GM21447 (cell line): ENCODE data around the gene SPDYE6.
A peak's percentile ranks its signal among the peaks of the same experiment; 100 is the strongest.
"Not testable (repeated sequence)": the region's sequence is repeated elsewhere in the genome, so short reads cannot be mapped to it uniquely, and the experiment has no call there.

Experiments used
- ATAC-seq: cut with Tn5 transposase; IDR thresholded peaks from one replicate; pipeline ENCODE4 v1.9.1; 2021; ENCODE audit not compliant: unreplicated experiment

The SPDYE6 gene

DNA sequence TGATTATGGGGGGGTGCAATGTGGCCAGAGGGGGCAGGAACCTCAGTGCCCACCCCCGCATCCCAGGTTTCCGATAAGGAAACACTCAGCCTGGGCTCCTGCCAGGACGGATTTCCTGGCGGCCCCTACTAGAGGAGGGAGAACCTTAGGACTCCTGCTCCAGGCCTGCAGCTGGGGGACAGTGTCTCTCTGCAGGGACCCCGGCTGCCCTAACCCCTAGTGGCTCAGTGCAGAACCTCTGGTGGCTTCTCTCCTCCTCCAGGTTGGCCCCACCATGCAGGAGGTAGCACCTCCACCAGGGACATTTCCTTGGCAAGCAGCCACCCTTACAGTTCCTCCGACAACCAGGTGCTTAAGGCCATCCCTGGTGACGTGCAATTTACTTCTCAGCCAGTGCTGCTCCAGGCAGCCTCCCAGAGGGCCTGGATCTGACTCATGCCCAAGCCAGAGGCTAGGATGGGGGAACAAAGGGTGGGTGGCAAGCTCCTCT is 37.7 kb downstream of the SPDYE6 start:
- no peak for ATAC-seq

DNA sequence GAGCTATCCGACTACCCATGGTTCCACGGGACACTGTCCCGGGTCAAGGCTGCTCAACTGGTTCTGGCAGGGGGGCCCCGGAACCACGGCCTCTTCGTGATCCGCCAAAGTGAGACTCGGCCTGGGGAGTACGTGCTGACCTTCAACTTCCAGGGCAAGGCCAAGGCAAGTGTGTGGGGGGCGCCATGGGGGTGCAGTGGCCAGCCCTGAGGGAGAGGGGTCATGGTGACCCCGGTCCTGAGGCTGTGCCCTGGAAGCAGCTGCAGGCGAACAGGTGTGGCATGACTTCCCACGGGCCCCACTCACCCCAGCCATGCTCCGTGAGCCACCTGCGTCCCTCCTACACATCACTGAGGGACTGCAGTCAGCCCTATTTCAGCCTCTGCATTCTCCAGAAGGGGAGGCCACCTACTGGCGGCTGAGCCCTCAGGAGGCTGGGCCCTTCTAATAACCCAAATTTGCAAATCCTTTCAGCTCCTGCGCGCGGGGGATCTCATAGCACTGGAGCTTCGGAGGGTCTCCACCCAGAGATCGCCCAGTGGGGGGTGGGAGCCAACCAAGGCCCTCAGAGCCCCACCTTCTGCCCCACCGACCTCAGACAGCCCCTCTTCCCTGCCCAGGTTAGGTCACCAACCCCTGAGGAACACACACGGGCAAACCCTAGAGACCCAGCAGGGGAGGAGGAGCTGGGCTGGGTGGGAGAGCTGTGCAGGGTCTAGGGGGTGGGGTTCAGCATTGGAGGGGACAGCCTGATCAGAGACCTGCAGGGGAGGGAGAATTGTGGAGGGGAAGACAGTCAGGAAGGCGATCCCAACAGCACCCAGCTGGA is 38.8 kb downstream of the SPDYE6 start:
- ATAC-seq: no peak

DNA sequence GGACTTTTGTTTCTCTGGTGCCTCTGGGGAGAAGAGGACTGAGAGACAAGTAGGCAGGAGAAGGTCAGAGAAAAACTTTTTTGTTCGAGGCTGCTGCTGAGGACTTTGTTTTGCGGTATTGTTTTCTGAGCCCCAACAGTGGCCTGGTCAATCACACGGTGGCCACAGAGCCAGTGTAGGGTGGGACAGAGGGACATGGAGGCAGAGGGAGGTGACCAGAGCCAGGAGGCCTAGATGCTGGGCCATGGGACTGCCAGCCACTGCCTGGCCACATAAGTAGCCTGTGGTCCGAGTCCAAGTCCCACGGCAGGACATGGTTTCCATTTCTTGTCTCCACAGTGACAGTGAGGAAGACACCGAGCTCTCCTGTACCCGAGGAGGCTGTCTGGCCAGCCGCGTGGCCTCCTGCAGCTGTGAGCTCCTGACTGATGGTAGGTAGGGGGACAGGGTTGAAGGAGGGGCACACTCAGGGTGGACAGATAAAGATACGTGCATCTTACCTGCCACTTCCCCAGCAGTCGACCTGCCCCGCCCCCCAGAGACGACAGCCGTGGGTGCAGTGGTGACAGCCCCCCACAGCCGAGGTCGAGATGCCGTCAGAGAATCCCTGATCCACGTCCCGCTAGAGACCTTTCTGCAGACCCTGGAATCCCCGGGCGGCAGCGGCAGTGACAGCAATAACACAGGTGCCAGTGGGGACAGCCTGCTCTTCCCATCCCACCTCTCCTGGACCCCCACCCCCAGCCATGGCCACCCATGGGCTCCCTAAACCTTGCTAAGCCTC is 42.1 kb downstream of the SPDYE6 start:
- no peak for ATAC-seq

DNA sequence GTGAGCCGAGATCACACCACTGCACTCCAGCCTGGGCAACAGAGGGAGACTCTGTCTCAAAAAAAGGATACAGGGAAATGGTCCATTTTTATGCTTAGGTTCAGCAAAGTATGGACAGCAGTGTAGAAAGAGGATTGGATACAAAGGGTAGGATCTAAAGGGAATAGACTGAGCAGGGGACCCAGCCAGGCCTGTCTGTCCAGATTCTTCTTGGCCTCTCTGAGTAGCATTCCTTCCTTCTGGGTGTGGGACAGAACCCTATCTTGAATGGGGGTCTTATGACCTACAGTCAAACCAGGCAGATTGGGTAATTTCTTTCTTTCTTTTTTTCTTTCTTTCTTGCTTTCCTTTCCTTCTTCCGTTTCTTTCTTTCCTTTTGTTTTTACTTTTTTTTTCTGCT is 43.9 kb downstream of the SPDYE6 start:
- no peak for ATAC-seq

DNA sequence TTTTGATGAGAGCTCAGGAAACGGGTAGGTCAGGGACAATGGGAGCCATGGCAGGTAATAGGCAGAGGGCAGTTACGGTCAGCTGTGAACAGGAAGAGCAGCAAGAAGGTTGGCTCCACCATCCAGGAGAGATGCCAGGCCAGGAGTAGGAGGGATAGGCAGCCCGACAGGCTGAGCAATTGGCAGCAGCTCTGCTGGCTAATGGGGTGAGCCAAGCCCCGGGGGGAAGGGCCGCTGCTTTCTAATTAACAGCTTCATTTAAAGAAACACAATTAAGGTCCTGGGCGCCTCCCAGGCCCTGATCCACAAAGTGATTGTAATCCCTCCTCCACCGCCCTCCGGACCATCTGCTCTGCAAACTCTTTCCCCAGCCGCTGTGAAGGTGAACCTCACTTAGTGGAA is 45.8 kb downstream of the SPDYE6 start:
- no peak for ATAC-seq

DNA sequence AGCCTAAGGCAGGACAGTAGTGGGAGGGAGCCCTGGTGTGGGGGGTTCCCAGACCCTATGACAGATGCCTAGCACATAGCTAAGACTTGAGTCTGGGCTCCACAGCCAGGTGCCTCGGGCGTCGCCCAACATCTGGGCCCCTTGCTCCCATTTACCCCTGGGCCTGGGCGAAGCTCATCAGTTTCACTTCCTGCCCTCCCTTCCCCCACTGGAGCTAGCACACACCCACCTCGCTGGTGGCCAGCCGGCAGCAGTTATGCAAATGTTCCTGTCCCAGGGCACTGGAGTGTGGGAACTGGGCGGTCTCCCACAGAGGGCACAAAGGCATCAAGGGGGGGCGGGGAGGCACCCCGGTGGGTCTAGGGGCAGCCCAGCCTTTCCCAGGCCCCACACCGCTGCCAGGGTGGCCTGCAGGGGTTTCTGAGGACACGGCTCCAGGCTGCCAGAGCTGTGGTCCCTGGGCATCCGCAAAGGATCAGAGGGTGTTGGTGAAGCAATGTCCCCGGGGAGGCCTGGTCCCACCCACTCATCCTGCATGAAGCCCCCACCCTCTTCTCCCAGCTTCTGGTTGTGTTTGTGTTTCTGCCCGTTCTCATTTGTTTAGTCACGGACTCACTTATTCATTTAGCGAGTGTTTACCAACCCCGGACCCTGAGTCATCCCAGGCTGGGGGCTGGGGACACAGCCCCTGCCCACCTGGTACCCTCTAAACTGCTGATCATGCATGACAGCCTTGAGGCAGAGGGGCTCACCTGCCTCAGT is 49.1 kb downstream of the SPDYE6 start:
- peak; percentile 68 for ATAC-seq

DNA sequence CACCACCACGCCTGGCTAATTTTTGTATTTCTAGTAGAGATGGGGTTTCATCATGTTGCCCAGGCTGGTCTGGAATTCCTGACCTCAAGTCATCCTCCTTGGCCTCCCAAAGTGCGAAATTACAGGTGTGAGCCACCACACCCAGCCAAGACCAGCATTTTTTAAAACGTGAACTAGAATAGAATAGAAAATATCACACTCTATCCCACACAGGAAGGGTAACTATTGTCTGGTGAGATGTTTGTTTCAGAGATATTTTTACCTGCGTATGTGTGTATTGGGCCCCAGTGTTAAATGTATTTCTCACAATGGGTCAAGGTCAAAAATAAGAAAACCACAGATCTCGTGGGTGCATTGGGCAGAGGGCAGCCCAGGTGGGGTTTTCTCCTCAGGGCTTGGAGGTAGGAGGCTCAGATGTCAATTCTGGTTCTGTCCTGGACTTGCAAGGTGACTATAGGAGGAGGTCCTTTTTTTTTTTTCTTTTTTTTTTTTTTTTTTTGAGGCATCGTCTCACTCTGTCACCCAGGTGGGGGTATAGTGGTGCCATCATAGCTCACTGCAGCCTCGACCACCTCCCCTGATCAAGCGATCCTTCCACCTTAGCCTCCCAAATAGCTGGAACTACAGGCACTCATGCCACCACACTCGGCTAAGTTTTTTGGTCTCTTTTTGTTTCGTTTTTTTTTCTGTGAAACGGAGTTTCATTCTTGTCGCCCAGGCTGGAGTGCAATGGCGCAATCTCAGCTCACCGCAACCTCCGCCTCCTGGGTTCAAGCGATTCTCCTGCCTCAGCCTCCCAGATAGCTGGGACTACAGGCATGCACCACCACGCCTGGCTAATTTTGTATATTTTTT is 50.6 kb downstream of the SPDYE6 start:
- ATAC-seq: peak; percentile 48

DNA sequence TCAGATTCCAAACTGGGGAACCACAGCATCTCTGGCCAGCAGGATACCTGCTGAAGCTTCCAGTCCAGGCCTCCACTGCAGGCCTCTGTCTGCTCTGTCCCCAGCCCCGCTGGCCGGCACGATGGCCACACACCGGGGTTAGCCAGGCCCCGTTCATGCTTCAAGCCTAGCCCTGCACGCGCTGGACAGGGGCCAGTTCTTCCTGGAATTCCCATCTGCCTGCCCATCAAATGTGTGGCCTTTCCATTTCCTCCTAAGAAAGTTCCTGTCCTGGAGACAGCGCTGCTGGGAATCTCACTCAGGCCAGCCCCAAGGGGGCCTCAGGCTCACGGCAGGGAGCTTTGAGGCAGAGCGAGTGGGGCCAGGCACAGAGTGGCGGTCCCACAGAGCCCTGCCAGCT is 51.6 kb downstream of the SPDYE6 start:
- no peak for ATAC-seq

DNA sequence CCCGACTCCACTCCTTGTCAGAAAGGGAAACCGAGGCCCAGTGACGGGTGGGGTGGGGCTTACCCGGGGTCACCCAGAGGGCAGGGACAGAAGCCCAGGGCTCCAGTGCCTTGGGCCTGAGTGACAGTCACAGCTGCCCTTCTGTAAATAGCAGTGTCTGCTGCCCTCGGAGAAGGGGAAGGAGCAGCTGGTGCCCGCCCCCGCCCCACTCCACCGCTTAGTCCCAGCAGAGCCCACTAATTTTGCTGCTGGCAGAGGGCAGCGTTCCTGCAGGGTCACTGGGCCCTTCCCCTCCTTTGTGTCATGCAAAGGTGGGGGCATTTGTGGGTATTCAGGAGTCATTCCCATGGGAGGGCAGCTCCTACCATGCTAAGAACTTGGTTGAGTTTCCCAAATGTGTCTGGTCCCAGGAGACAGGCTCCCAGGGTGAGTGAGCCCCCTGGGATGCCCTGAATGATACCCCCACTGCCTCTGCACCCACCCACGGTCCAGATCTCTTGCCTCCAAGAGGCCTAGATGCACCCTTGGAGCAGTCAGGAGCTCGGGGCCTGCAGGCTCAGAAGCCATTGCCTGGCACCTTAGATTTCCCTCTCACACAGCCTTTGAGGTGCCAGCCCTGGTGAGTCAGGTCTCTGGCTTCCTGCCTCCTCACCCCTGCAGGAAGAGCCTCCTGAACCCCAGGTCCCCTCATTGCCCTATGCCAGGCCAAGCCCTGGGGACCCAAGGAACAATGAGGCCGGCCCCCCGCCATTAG is 52.4 kb downstream of the SPDYE6 start:
- ATAC-seq: no peak

DNA sequence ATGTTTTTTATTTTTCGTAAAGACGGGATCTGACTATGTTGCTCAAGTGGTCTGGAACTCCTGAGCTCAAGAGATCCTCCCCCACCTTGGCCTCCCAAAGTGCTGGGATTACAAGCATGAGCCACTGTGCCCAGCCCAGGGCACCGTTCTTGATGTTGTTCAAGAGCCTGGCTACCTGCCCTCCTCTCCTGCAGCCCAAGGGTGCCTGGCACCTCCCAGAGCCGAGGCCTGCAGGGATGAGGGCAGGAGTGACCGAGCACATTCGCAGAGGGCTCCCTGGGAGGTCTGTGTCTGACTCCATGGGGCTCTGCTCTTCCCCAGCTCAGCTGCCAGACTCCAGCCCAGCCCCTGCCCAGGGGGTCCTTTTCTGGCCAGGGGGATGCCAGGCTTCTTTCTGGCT is 54.2 kb downstream of the SPDYE6 start:
- no peak for ATAC-seq

DNA sequence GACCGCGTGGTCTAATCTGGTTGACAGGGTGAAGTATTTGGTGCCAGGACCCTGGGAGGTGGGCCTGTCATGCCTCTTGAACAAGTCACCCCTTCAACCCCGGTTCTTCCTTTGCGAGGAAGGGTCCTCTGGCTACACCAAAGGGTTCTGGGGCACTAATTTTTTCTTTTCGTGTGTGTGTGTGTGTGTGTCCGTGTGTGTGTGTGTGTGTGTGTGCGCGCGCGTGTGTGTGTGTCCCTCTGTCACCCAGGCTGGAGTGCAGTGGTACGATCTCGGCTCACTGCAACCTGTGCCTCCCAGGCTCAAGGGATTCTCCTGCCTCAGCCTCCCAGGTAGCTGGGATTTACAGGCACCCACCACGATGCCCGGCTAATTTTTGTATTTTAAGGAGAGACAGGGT is 54.9 kb downstream of the SPDYE6 start:
- ATAC-seq: not testable (repeated sequence)

DNA sequence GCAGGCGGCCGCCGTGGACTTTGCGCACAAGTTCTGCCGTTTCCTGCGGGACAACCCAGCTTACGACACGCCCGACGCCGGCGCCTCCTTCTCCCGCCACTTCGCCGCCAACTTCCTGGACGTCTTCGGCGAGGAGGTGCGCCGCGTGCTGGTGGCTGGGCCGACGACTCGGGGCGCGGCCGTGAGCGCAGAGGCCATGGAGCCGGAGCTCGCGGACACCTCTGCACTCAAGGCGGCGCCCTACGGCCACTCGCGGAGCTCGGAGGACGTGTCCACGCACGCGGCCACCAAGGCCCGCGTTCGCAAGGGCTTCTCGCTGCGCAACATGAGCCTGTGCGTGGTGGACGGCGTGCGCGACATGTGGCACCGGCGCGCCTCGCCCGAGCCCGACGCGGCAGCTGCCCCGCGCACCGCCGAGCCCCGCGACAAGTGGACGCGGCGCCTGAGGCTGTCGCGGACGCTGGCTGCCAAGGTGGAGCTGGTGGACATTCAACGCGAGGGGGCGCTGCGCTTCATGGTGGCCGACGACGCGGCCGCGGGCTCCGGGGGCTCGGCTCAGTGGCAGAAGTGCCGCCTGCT is 55.5 kb downstream of the SPDYE6 start:
- no peak for ATAC-seq

DNA sequence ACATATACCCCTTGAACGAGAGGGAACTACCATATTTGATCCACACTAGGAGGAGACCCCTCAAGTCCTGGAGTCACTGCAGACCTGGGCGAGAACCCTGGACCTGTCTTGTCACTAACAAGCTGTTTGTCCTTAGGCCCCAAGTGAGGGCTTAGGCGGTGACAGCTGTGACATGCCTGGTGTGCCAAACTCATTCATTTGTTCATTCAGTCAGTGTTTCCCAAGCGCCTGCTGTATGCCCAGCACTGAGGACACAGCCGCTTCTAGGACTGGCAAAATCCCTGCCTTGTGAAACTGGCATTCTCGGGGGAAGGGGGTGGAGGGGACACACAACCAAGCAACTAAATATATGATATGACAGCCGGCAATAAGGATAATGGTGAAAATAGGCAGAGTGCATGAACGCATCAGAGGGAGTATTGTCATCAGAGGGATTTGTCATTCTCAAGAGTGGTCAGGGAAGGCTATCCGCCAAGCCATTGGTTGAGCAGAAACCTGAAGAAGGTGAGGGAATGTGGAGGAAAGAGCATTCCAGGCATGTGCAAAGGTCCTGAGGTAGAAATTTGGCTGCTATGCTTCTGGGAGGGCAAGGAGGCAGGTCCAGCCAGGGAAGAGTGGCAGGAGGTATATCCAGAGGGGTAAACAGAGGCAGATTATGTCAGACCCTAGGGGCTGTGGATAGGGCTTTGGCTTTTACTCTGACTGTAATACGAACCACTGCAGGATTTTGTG is 58.6 kb downstream of the SPDYE6 start:
- ATAC-seq: no peak

DNA sequence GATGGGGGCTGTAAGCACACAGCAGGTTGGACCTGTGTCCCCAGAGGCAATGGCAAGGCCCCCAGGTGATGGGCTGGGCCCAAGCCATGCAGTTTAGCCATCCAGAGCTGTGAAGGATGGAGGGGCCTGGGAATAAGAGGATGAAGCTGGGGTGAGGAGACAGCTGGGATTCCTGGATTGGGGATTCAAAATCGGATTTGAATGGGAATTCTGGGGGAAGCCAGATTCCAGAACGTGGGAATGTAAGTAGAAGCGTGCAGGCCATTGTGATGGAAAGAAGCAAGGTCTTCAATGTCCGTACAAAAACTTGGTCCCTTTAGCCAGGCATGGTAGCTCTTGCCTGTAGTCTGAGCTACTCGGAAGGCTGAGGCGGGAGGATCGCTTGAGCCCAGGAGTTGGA is 59.7 kb downstream of the SPDYE6 start:
- ATAC-seq: no peak

DNA sequence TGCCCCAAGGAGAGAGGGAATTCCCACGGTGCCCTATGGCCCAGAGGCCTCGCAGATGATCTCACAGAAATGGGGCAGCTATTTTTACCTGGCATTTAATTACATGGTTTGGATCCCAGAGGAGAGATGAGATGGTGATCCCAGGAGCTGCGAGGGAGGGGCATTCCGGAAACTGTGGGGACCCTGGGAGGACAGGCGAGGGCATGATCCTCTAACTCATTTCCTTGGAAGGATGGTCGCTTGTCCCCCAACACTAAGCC is 60.1 kb downstream of the SPDYE6 start:
- no peak for ATAC-seq
